H9 (cell line): ENCODE results near the gene LRRC3C. TPM values are rescaled to one million over a fixed set of nuclear protein-coding genes. Genes with fewer than 3 reads are reported as not detected.

Experiments
- DNase-seq: peaks from one replicate; pipeline ENCODE4 v3.0.0-alpha.2; 2017
- H2AFZ ChIP-seq: one replicate; pipeline ENCODE4 v1.6.1; 2013; ENCODE audit warnings: mild to moderate bottlenecking, low read length, control low read depth, moderate library complexity
- H2AK5ac ChIP-seq: 2 replicates; pipeline ENCODE4 v1.6.1; 2013; ENCODE audit warnings: low read length, control low read depth, mixed read lengths; ENCODE audit not compliant: insufficient read length
- H2BK120ac ChIP-seq: one replicate; pipeline ENCODE4 v1.6.1; 2013; ENCODE audit warnings: low read depth, mild to moderate bottlenecking, low read length, control low read depth, inconsistent platforms; ENCODE audit not compliant: poor library complexity, severe bottlenecking
- H2BK12ac ChIP-seq: 2 replicates; pipeline ENCODE4 v1.6.1; 2013; ENCODE audit warnings: low read length, control low read depth, mixed read lengths, low read depth; ENCODE audit not compliant: insufficient read length
- H2BK15ac ChIP-seq: 2 replicates; pipeline ENCODE4 v1.6.1; 2013; ENCODE audit warnings: low read depth, low read length, control low read depth
- H2BK20ac ChIP-seq: one replicate; pipeline ENCODE4 v1.6.1; 2013; ENCODE audit warnings: low read depth, mild to moderate bottlenecking, low read length, control low read depth, inconsistent platforms; ENCODE audit not compliant: poor library complexity, severe bottlenecking
- H2BK5ac ChIP-seq: 2 replicates; pipeline ENCODE4 v1.6.1; 2013; ENCODE audit warnings: low read length, control low read depth, mixed read lengths; ENCODE audit not compliant: insufficient read length
- H3K14ac ChIP-seq: 2 replicates; pipeline ENCODE4 v1.6.1; 2013; ENCODE audit warnings: low read length, control low read depth; ENCODE audit not compliant: insufficient read depth
- H3K18ac ChIP-seq: 2 replicates; pipeline ENCODE4 v1.6.1; 2013; ENCODE audit warnings: low read depth, mild to moderate bottlenecking, mixed read lengths, low read length, control low read depth; ENCODE audit not compliant: insufficient read length
- H3K23ac ChIP-seq: 2 replicates; pipeline ENCODE4 v1.6.1; 2013; ENCODE audit warnings: low read length, control low read depth, mixed read lengths, low read depth; ENCODE audit not compliant: insufficient read length
- H3K23me2 ChIP-seq: 2 replicates; pipeline ENCODE4 v1.6.1; 2013; ENCODE audit warnings: low read depth, mild to moderate bottlenecking, mixed read lengths, low read length, control low read depth; ENCODE audit not compliant: insufficient read length, poor library complexity, severe bottlenecking
- H3K27ac ChIP-seq: 2 replicates; pipeline ENCODE4 v1.5.1; 2013; ENCODE audit warnings: low read length, control low read depth, mixed read lengths, low read depth; ENCODE audit not compliant: insufficient read length
- H3K27me3 ChIP-seq: 2 replicates; pipeline ENCODE4 v1.6.1; 2013; ENCODE audit warnings: low read length, control low read depth, inconsistent platforms; ENCODE audit not compliant: insufficient read depth
- H3K4ac ChIP-seq: 2 replicates; pipeline ENCODE4 v1.6.1; 2013; ENCODE audit warnings: low read depth, mild to moderate bottlenecking, control low read depth, inconsistent platforms, low read length, moderate library complexity
- H3K4me1 ChIP-seq: 2 replicates; pipeline ENCODE4 v1.6.1; 2013; ENCODE audit warnings: low read length, control low read depth, inconsistent platforms; ENCODE audit not compliant: insufficient read depth
- H3K4me2 ChIP-seq: 2 replicates; pipeline ENCODE4 v1.6.1; 2013; ENCODE audit warnings: low read length, control low read depth, mixed read lengths; ENCODE audit not compliant: insufficient read length, insufficient read depth
- H3K56ac ChIP-seq: 2 replicates; pipeline ENCODE4 v1.6.1; 2013; ENCODE audit warnings: low read depth, mild to moderate bottlenecking, mixed read lengths, low read length, control low read depth; ENCODE audit not compliant: insufficient read length
- H3K79me1 ChIP-seq: 2 replicates; pipeline ENCODE4 v1.6.1; 2013; ENCODE audit warnings: low read depth, mild to moderate bottlenecking, moderate library complexity, low read length, control low read depth, inconsistent platforms; ENCODE audit not compliant: insufficient read depth, poor library complexity, severe bottlenecking
- H3K79me2 ChIP-seq: 2 replicates; pipeline ENCODE4 v1.6.1; 2013; ENCODE audit warnings: low read length, control low read depth, inconsistent platforms; ENCODE audit not compliant: insufficient read depth
- H3K9ac ChIP-seq: 2 replicates; pipeline ENCODE4 v1.6.1; 2013; ENCODE audit warnings: low read length, control low read depth, mixed read lengths; ENCODE audit not compliant: insufficient read length; ENCODE audit errors: extremely low read depth
- H3K9me3 ChIP-seq: one replicate; pipeline ENCODE4 v1.6.1; 2013; ENCODE audit warnings: low read depth, low read length, inconsistent platforms; ENCODE audit not compliant: control insufficient read depth
- H3T11ph ChIP-seq: one replicate; pipeline ENCODE4 v1.6.1; 2013; ENCODE audit warnings: mild to moderate bottlenecking, low read length, control low read depth, inconsistent platforms
- H4K20me1 ChIP-seq: one replicate; pipeline ENCODE4 v1.6.1; 2013; ENCODE audit not compliant: control insufficient read depth, insufficient read length, insufficient read depth
- H4K5ac ChIP-seq: 2 replicates; pipeline ENCODE4 v1.6.1; 2013; ENCODE audit warnings: low read depth, mild to moderate bottlenecking, mixed read lengths, low read length, control low read depth; ENCODE audit not compliant: insufficient read length
- H4K8ac ChIP-seq: replicated peaks from 2 replicates; pipeline ENCODE4 v1.6.1; 2013; ENCODE audit warnings: low read length, control low read depth, mixed read lengths, low read depth; ENCODE audit not compliant: insufficient read length
- H4K91ac ChIP-seq: 2 replicates; pipeline ENCODE4 v1.6.1; 2013; ENCODE audit warnings: low read depth, mild to moderate bottlenecking, moderate library complexity, mixed read lengths, low read length, control low read depth; ENCODE audit not compliant: insufficient read length
- H3K27ac Mint-ChIP-seq, 3 experiments: 2 replicates in 2 of 3; 3 replicates in 1 of 3; pipeline ENCODE4 v1.8.0; 2020 to 2021; ENCODE audit warnings: mixed read lengths in 3 of 3, mild to moderate bottlenecking in 1 of 3, moderate library complexity in 1 of 3
- H3K27me3 Mint-ChIP-seq: 2 replicates; pipeline ENCODE4 v1.8.0; 2021; ENCODE audit warnings: low read depth, mild to moderate bottlenecking, moderate library complexity, mixed read lengths
- H3K36me3 Mint-ChIP-seq, 3 experiments: 2 replicates in 2 of 3; 3 replicates in 1 of 3; pipeline ENCODE4 v1.8.0; 2020 to 2021; ENCODE audit warnings: low read depth in 3 of 3, mixed read lengths in 3 of 3; ENCODE audit not compliant: insufficient read depth in 1 of 3
- H3K4me1 Mint-ChIP-seq, 2 experiments: 2 replicates each; pipeline ENCODE4 v1.8.0; 2020; ENCODE audit warnings: mixed read lengths in 2 of 2
- H3K4me3 Mint-ChIP-seq, 2 experiments: 2 replicates in 1 of 2; 3 replicates in 1 of 2; pipeline ENCODE4 v1.8.0; 2020 to 2021; ENCODE audit warnings: mild to moderate bottlenecking in 2 of 2, mixed read lengths in 2 of 2, moderate library complexity in 1 of 2
- H3K9me3 Mint-ChIP-seq, 2 experiments: 2 replicates in 1 of 2; 3 replicates in 1 of 2; pipeline ENCODE4 v1.8.0; 2020; ENCODE audit warnings: mild to moderate bottlenecking in 2 of 2, mixed read lengths in 2 of 2, moderate library complexity in 1 of 2
- CTCF ChIP-seq: fragments of 200-600 bp; sonication (generic); conservative IDR thresholded peaks from 3 replicates; pipeline ENCODE4 v1.8.0; 2021; ENCODE audit warnings: antibody characterized with exemption, mild to moderate bottlenecking
- whole genome bisulfite sequencing: extraction: QIAGEN DNeasy Blood & Tissue Kit; methylation state at CpG from one replicate; pipeline ENCODE4 v1.1.7; 2013; ENCODE audit warnings: missing lambda C conversion rate, low lambda C conversion rate, mixed read lengths; ENCODE audit not compliant: insufficient read length; ENCODE audit errors: extremely low coverage; 5-methylcytosine and 5-hydroxymethylcytosine counted together
- total RNA-seq: library from RNA; stranded (reverse); gene quantifications from 2 replicates; pipeline ENCODE4 v1.2.1, GENCODE V29; 2021

LRRC3C gene
- total RNA-seq, 1 experiment from 2014 or later: not detected

GRCh38 chr17:39927929-39928857, 661 bp downstream of the LRRC3C start:
- H4K8ac ChIP-seq: no peak overlapping the region
- peak overlapping the region; percentile 76 for H3K18ac ChIP-seq
- Mint-ChIP-seq H3K9me3 (no peaks in the 10 kb centered on the region; a peak in 1 of 5 replicates), H3K27ac (peak overlapping the region; percentile 93 to 98 (median 97)), H3K4me1 (peaks cover 34 to 39% of the 10 kb centered on the region in 2 experiments), H3K36me3 (peaks cover 5 to 10% (median 8%) of the 10 kb centered on the region in 3 experiments), H3K4me3 (peak overlapping the region; percentile 76 to 89), H3K27me3 (no peaks in the 10 kb centered on the region)
- no peak overlapping the region for H3K56ac ChIP-seq
- no peak overlapping the region for H3K4ac ChIP-seq
- peak overlapping the region; percentile 90 for H3K4me2 ChIP-seq
- H3T11ph ChIP-seq: no peak overlapping the region
- no CpG with 5 or more reads among the region's 17 CpGs for WGBS
- no peak overlapping the region for H2BK15ac ChIP-seq
- peaks cover 13% of the 10 kb centered on the region for H3K79me1 ChIP-seq
- H3K79me2 ChIP-seq: peaks cover 13% of the 10 kb centered on the region; the same call in 1 of the 2 replicates
- H3K23me2 ChIP-seq: peaks cover 15% of the 10 kb centered on the region
- no peak for TF ChIP-seq CTCF
- no peak overlapping the region for H4K5ac ChIP-seq
- H3K9ac ChIP-seq: peak overlapping the region; percentile 89
- peak; percentile 89 for DNase-seq
- peak overlapping the region; percentile 96 for H2AFZ ChIP-seq
- peaks cover 5% of the 10 kb centered on the region; the same call in 1 of the 2 replicates for H3K4me1 ChIP-seq
- H2BK12ac ChIP-seq: no peak overlapping the region
- H2BK5ac ChIP-seq: peak overlapping the region; percentile 70
- H4K20me1 ChIP-seq: no peaks in the 10 kb centered on the region
- H3K27ac ChIP-seq: peak overlapping the region; percentile 76
- no peak overlapping the region for H2AK5ac ChIP-seq
- H2BK120ac ChIP-seq: no peak overlapping the region
- H3K23ac ChIP-seq: no peak overlapping the region
- H3K9me3 ChIP-seq: no peaks in the 10 kb centered on the region
- H2BK20ac ChIP-seq: no peak overlapping the region
- no peak overlapping the region for H4K91ac ChIP-seq
- no peaks in the 10 kb centered on the region for H3K27me3 ChIP-seq
- peak overlapping the region; percentile 70 for H3K14ac ChIP-seq
